Activated naive CD8-positive, alpha-beta T cell treated with anti-CD3 and anti-CD28 coated beads, Interleukin-2, amount 10 ng/mL, durations not matched to agents 7 days and 5 days (primary cell): ENCODE results near the gene IGFALS. TPM values are rescaled to one million over a fixed set of nuclear protein-coding genes. Genes with fewer than 3 reads are reported as not detected.
A peak's percentile ranks its signal among the peaks of the same experiment; 100 is the strongest.

ENCODE experiments used
- ATAC-seq: fragments of 150-1000 bp; cut with Tn5 transposase; one replicate; pipeline ENCODE4 v1.10.0; 2021; ENCODE audit warnings: low read depth, moderate library complexity
- POLR2A ChIA-PET: fragments of 350-600 bp; sonication (Branson Sonifier 250); formaldehyde crosslinking; loops from one replicate; lab custom pipeline; 2021; ENCODE audit warnings: antibody characterized with exemption; lab: Charles Lee
- DNase-seq: peaks from one replicate; pipeline ENCODE4 v3.0.0; 2021
- H3K27ac Mint-ChIP-seq: one replicate; pipeline ENCODE4 v1.8.0; 2022; ENCODE audit warnings: mild to moderate bottlenecking, mixed read lengths
- H3K27me3 Mint-ChIP-seq: one replicate; pipeline ENCODE4 v1.8.0; 2022; ENCODE audit warnings: mild to moderate bottlenecking, moderate library complexity, mixed read lengths
- H3K36me3 Mint-ChIP-seq: one replicate; pipeline ENCODE4 v1.8.0; 2021; ENCODE audit warnings: mild to moderate bottlenecking, mixed read lengths
- H3K4me1 Mint-ChIP-seq: one replicate; pipeline ENCODE4 v1.8.0; 2021; ENCODE audit warnings: mixed read lengths
- H3K4me3 Mint-ChIP-seq: one replicate; pipeline ENCODE4 v1.8.0; 2022; ENCODE audit warnings: mild to moderate bottlenecking, moderate library complexity, mixed read lengths
- H3K9me3 Mint-ChIP-seq: one replicate; pipeline ENCODE4 v1.8.0; 2021; ENCODE audit warnings: mixed read lengths
- total RNA-seq, 2 experiments: library from RNA; stranded (reverse); gene quantifications; one replicate each; pipeline ENCODE4 v1.2.3, GENCODE V29; 2021

Gene IGFALS
- total RNA-seq, 2 experiments from 2014 or later, result 0.23 to 0.55 TPM

DNA sequence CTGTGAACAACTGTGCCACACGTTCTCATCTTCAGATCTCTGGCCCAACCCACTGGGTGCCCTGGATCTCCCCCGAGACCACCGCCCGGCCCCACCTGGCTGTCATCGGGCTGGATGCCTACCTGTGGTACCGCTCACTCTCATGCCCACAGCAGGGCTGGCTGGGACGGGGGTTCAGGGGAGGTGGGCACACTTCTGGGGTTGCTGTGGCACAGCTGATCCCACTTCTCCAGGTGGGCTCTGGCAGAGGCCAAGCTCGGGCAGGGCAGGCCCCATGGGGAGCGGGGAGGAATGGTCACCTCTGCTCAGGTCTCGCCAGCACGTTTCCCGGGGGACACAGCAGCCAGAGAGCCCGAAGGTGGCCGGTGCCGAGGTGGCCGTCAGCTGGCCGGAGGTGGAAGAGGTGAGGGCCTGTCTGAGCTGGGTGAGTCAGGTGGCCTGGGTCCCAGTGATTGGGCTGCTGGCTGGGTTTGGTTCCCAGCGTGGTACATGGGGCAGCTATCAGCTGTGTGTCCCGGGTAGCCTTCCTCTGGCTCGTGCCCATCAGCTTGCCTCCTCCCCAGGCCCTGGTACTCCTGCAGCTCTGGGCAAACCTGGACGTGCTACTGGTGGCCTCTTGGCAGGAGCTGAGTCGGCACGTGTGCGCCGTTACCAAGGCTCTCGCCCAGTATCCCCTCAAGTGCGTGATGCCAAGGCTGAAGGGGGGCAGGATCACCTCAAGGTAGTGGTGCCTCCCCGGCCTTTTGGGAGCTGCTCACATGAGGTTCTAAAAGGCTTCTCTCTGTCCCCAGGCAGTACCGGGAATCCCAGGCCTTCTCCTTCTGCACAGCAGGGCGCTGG is 18.3 kb downstream of the IGFALS start:
- peaks cover 2% of the 10 kb centered on the region for H3K36me3 Mint-ChIP-seq
- no peaks in the 10 kb centered on the region for H3K27me3 Mint-ChIP-seq
- H3K27ac Mint-ChIP-seq, result no peak overlapping the region
- ATAC-seq, result no peak
- H3K4me3 Mint-ChIP-seq, result no peak overlapping the region
- H3K4me1 Mint-ChIP-seq, result peaks cover 4% of the 10 kb centered on the region
- DNase-seq, result no peak
- no peaks in the 10 kb centered on the region for H3K9me3 Mint-ChIP-seq
- POLR2A ChIA-PET, result interaction anchor here (1.8 to 6.3 kb wide), 2 partner anchors 8 to 70 kb away, joined by 6 to 88 read pairs; partner anchors contain the start of genes MAPK8IP3, NUBP2 and SPSB3

- Mint-ChIP-seq H3K27me3 (no peaks in the 10 kb centered on the region), H3K36me3 (peaks cover 4% of the 10 kb centered on the region), H3K9me3 (no peaks in the 10 kb centered on the region), H3K4me1 (peaks cover 4% of the 10 kb centered on the region), H3K27ac (no peak overlapping the region), H3K4me3 (peak overlapping the region; percentile 99)
- no peak for DNase-seq
- POLR2A ChIA-PET, result interaction anchor here (1.0 to 6.3 kb wide), 4 partner anchors 9 to 190 kb away, joined by 3 to 88 read pairs (median 4); partner anchors contain the start of genes FAHD1, MAPK8IP3, NUBP2 and RPS2
- no peak for ATAC-seq
Measured at GRCh38 chr16:1774448-1774780, 19.1 kb downstream of the IGFALS start.

DNA sequence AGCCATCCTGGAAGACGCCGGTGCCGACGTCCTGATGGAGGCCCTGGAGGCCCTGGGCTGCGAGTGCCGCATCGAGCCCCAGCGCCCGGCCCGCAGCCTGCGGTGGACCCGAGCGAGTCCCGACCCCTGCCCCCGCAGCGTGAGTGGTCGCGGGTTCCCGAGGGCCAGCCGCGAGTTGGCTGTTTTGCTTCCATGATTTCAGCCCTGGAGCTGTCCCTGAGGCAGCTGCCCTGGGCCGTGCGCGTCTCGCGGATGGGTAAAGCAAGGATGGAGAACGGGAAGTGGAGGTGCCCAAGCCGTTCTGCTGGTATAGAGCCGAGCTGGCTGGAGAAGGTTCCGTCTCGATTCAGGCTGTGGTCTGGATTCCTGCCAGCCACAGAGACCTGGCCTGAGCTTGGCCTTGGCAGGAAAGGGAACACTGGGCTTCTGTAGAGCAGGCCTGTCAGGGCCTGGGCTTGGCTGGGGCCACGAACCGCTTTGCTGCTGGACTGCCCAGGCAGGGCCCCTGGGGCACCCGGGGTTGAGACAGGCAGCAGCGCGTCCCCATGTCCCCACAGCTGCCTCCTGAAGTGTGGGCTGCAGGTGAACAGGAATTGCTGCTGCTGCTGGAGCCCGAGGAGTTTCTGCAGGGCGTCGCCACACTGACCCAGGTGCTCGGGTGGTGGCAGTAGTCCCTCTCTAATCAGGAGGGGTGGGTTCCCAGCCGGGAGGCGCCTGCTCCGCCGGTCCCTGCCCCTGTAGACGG is 19.6 kb downstream of the IGFALS start:
- Mint-ChIP-seq H3K4me3 (peak overlapping the region; percentile 99), H3K9me3 (no peaks in the 10 kb centered on the region), H3K27me3 (no peaks in the 10 kb centered on the region), H3K27ac (peak overlapping the region; percentile 65), H3K36me3 (peaks cover 4% of the 10 kb centered on the region), H3K4me1 (peaks cover 4% of the 10 kb centered on the region)
- POLR2A ChIA-PET, result interaction anchor here (1.0 to 6.3 kb wide), 4 partner anchors 9 to 191 kb away, joined by 3 to 88 read pairs (median 4); partner anchors contain the start of genes FAHD1, MAPK8IP3, NUBP2 and RPS2
- ATAC-seq, result peak; percentile 7
- no peak for DNase-seq

DNA sequence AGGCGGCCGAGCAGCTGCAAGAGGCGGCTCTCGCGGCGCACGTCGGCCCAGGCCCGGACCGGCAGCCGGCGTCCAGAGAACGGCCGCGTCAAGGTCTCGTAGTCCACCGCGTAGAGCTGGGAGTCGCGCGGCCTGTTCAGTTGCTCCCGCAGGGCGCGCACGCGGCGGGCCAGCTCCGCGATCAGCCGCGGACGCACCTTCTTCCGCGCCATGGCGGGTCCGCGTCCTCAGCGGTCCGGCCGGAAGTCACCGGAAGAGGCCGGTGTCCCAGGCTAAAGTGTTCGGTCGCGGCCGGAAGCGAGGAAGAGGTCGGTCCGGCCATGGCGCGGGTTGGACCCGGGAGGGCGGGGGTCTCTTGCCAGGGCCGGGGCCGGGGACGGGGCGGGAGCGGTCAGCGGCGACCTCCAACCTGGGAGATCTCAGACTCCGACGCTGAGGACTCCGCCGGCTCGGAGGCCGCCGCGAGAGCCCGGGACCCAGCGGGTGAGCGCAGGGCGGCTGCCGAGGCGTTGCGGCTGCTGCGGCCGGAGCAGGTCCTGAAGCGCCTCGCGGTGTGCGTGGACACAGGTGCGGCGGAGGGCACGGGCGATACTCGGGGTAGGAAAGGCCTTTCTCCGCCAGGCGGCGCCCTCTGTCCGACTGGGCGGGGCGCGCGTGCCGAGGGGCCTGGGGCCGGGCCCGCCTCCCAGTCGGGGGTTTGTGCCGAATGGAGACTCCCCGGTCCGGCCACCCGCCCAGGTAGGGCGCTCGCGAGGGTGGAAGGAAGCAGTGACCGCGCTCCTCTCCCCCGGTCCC is 20.4 kb downstream of the IGFALS start, which contains the start of gene MRPS34:
TSS of gene MRPS34 (minus strand) at position 227 of the 795 bp plus-strand sequence. CDS start at position 212, 15 bp downstream.
- no peaks in the 10 kb centered on the region for H3K9me3 Mint-ChIP-seq

GRCh38 chr16:1772362-1772907 is 21.1 kb downstream of the IGFALS start, which contains the start of gene EME2:
EME2 (plus strand) TSS chr16:1772810; CDS start chr16:1773228, 418 bp downstream.
- H3K36me3 Mint-ChIP-seq, result peaks cover 6% of the 10 kb centered on the region
- H3K27ac Mint-ChIP-seq, result peak within 1 kb of the TSS; percentile 98
- peaks cover 4% of the 10 kb centered on the region for H3K4me1 Mint-ChIP-seq
- no peaks in the 10 kb centered on the region for H3K9me3 Mint-ChIP-seq
- ATAC-seq (peak; percentile 16), DNase-seq (peak; percentile 70)
- peak within 1 kb of the TSS; percentile 99 for H3K4me3 Mint-ChIP-seq
- H3K27me3 Mint-ChIP-seq, result no peaks in the 10 kb centered on the region
- POLR2A ChIA-PET, result interaction anchor here (0.9 to 6.3 kb wide), 7 partner anchors 11 to 352 kb away, joined by 3 to 88 read pairs (median 5); partner anchors contain the start of genes FAHD1, HAGH, JPT2 and MAPK8IP3

More for the DNA sequence above, 20.4 kb downstream of the IGFALS start, which contains the start of gene MRPS34:
- ATAC-seq (peak; percentile 48), DNase-seq (peak; percentile 90)
- Mint-ChIP-seq H3K27ac (peak within 1 kb of the TSS; percentile 98), H3K36me3 (peaks cover 4% of the 10 kb centered on the region), H3K27me3 (no peaks in the 10 kb centered on the region), H3K4me1 (peaks cover 4% of the 10 kb centered on the region), H3K4me3 (peak within 1 kb of the TSS; percentile 99)
- POLR2A ChIA-PET, result interaction anchor here (0.9 to 6.3 kb wide), 8 partner anchors 10 to 352 kb away, joined by 3 to 88 read pairs (median 4); partner anchors contain the start of genes FAHD1, HAGH, JPT2 and MAPK8IP3

DNA sequence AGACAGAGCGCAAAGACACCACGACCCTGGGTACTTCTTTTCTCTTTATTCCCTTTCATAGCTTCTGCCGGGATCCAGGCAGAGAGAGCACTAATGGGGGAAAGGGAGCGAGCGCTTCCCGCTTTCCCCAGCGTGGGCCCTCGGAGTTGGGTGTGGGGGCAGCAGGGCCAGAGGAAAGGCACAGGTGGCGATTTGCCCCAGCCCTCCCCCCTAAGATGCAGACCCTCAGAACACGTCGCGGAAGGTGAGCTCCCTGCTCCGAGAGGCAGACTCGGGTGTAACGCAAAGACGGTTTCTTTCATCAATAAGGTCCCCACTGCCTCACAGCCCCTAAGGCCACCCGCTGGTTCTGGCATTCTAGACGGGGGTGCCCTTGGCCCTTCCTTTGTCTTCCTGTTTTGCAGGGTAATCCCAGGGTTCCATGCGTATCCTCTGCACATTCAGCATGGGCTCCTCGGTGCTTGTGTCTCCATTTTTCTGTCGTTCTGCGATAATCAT is 21.6 kb downstream of the IGFALS start:
- no peak for DNase-seq
- ATAC-seq, result no peak
- Mint-ChIP-seq H3K27ac (peak overlapping the region; percentile 98), H3K9me3 (no peaks in the 10 kb centered on the region), H3K36me3 (peaks cover 6% of the 10 kb centered on the region), H3K4me1 (peaks cover 6% of the 10 kb centered on the region), H3K4me3 (peak overlapping the region; percentile 99), H3K27me3 (no peaks in the 10 kb centered on the region)
- POLR2A ChIA-PET, result interaction anchor here (1.1 to 6.3 kb wide), 5 partner anchors 11 to 280 kb away, joined by 3 to 88 read pairs (median 8); partner anchors contain the start of genes FAHD1, HAGH, MAPK8IP3 and NUBP2

- peak within 1 kb of the TSS; percentile 99 for H3K4me3 Mint-ChIP-seq
- no peaks in the 10 kb centered on the region for H3K27me3 Mint-ChIP-seq
- POLR2A ChIA-PET, result interaction anchor here (0.8 to 6.3 kb wide), 6 partner anchors 9 to 220 kb away, joined by 3 to 88 read pairs (median 5); partner anchors contain the start of genes JPT2, MAPK8IP3, NUBP2 and SPSB3
- H3K36me3 Mint-ChIP-seq, result peaks cover 6% of the 10 kb centered on the region
- peak within 1 kb of the TSS; percentile 98 for H3K27ac Mint-ChIP-seq
- peaks cover 6% of the 10 kb centered on the region for H3K4me1 Mint-ChIP-seq
- H3K9me3 Mint-ChIP-seq, result no peaks in the 10 kb centered on the region
- peak; percentile 53 for ATAC-seq
- DNase-seq, result peak; percentile 89
Measured at GRCh38 chr16:1771188-1771863, 22.2 kb downstream of the IGFALS start, which contains the start of gene NME3. NME3 (minus strand) TSS chr16:1771543; CDS start chr16:1771534, 9 bp downstream.

DNA sequence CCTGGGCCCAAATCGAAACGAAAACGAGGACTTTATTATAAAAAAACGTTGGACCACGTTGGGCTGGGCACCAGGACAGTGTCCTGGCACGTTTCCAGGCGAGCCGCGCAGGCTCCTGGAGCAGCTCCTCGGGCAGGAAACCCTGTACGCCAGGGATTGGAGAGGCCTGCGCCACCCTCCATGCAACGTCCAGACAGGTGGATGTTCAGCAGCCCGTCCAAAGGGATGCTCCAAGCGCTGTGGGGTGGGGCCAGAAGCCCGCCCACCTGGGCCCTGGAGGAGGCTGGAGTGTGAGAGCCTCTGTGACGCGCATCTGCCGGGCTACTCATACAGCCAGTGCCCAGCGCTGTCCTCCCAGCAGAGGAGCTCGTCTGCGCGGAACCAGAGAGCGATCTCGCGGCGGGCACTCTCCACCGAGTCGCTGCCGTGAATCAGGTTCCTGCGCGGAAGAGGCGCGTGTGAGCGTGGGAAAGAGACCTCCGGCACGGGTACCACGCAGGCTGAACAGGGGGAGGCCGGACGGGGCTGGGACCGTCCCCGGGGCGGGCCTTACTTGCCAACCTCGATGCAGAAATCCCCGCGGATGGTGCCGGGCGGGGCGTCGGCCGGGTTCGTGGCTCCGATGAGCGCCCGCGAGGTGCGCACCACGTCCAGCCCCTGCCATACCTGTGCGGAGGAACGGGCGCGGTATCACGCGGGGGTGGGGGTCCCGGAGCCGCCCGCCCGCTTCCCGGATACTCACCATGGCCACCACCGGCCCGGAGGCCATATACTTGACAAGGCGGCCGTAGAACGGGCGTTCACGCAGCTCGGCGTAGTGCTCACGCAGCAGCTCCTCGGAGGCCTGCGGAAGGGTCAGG is 22.9 kb downstream of the IGFALS start:
- H3K27me3 Mint-ChIP-seq, result no peaks in the 10 kb centered on the region
- POLR2A ChIA-PET, result interaction anchor here (0.5 to 6.3 kb wide), 6 partner anchors 8 to 350 kb away, joined by 3 to 88 read pairs (median 4); partner anchors contain the start of genes JPT2, MAPK8IP3, NUBP2 and SPSB3
- peaks cover 6% of the 10 kb centered on the region for H3K4me1 Mint-ChIP-seq
- no peaks in the 10 kb centered on the region for H3K9me3 Mint-ChIP-seq
- peaks cover 6% of the 10 kb centered on the region for H3K36me3 Mint-ChIP-seq
- DNase-seq (peak; percentile 65), ATAC-seq (no peak)
- peak overlapping the region; percentile 64 for H3K27ac Mint-ChIP-seq
- peak overlapping the region; percentile 99 for H3K4me3 Mint-ChIP-seq

- Mint-ChIP-seq H3K4me1 (peaks cover 4% of the 10 kb centered on the region), H3K27me3 (no peaks in the 10 kb centered on the region), H3K9me3 (no peaks in the 10 kb centered on the region), H3K27ac (peak overlapping the region; percentile 12), H3K4me3 (peak overlapping the region; percentile 61), H3K36me3 (peaks cover 6% of the 10 kb centered on the region)
- ATAC-seq (no peak), DNase-seq (no peak)
- POLR2A ChIA-PET, result interaction anchor here (0.5 to 6.3 kb wide), 6 partner anchors 9 to 349 kb away, joined by 3 to 88 read pairs (median 4); partner anchors contain the start of genes JPT2, MAPK8IP3, NUBP2 and SPSB3
Measured at GRCh38 chr16:1769402-1770300, 23.9 kb downstream of the IGFALS start.
